GM12875 (cell line): Measurements from ENCODE around the gene ST3GAL3.

ENCODE experiments used
- H3K4me3 ChIP-seq: one replicate; pipeline ENCODE4 v1.5.1; 2011; ENCODE audit warnings: low read depth, low read length, control low read depth
- CTCF ChIP-seq: IDR thresholded peaks from 2 replicates; pipeline ENCODE4 v1.5.1; 2011; ENCODE audit warnings: low read depth, mild to moderate bottlenecking, control low read depth, inconsistent platforms, low read length, moderate library complexity, borderline replicate concordance; ENCODE audit not compliant: insufficient read depth

The ST3GAL3 gene

GRCh38 chr1:43669878-43670277, 37.5 kb upstream of the ST3GAL3 start:
- no peak for TF ChIP-seq CTCF
- no peak overlapping the region for H3K4me3 ChIP-seq

- TF ChIP-seq CTCF = no peak
Observed at GRCh38 chr1:43671193-43671592, 36.1 kb upstream of the ST3GAL3 start.

GRCh38 chr1:43671626-43672330, 35.6 kb upstream of the ST3GAL3 start:
- no peak for TF ChIP-seq CTCF
- H3K4me3 ChIP-seq = no peak overlapping the region

More at GRCh38 chr1:43671193-43671592, 36.1 kb upstream of the ST3GAL3 start:
- H3K4me3 ChIP-seq = no peak overlapping the region

- TF ChIP-seq CTCF = no peak
- H3K4me3 ChIP-seq = no peak overlapping the region
Observed at GRCh38 chr1:43673261-43673660, 34.1 kb upstream of the ST3GAL3 start.

GRCh38 chr1:43678940-43679339, 28.4 kb upstream of the ST3GAL3 start:
- no peak for TF ChIP-seq CTCF

GRCh38 chr1:43683560-43683959, 23.8 kb upstream of the ST3GAL3 start:
- no peak overlapping the region for H3K4me3 ChIP-seq
- TF ChIP-seq CTCF = no peak

More at GRCh38 chr1:43678940-43679339, 28.4 kb upstream of the ST3GAL3 start:
- H3K4me3 ChIP-seq = no peak overlapping the region

GRCh38 chr1:43686801-43687200, 20.5 kb upstream of the ST3GAL3 start:
- no peak for TF ChIP-seq CTCF
- no peak overlapping the region for H3K4me3 ChIP-seq
